Activated naive CD8-positive, alpha-beta T cell treated with anti-CD3 and anti-CD28 coated beads, Interleukin-2, amount 50 U/mL, for 24 hours (primary cell): ENCODE measurements around the gene LRRC49.
"Not testable (repeated sequence)": the region's sequence is repeated elsewhere in the genome, so short reads cannot be mapped to it uniquely, and the experiment has no call there.

Experiments used
- ATAC-seq: fragments of 150-1000 bp; cut with Tn5 transposase; one replicate; pipeline ENCODE4 v1.10.0; 2021
- DNase-seq: peaks from one replicate; pipeline ENCODE4 v3.0.0; 2021
- H3K27ac Mint-ChIP-seq: one replicate; pipeline ENCODE4 v1.8.0; 2021; ENCODE audit warnings: mild to moderate bottlenecking, mixed read lengths
- H3K27me3 Mint-ChIP-seq: one replicate; pipeline ENCODE4 v1.8.0; 2021; ENCODE audit warnings: mixed read lengths
- H3K36me3 Mint-ChIP-seq: one replicate; pipeline ENCODE4 v1.8.0; 2021; ENCODE audit warnings: low read depth, mixed read lengths
- H3K4me1 Mint-ChIP-seq: one replicate; pipeline ENCODE4 v1.8.0; 2021; ENCODE audit warnings: mixed read lengths
- H3K4me3 Mint-ChIP-seq: one replicate; pipeline ENCODE4 v1.8.0; 2021; ENCODE audit warnings: mild to moderate bottlenecking, moderate library complexity, mixed read lengths
- H3K9me3 Mint-ChIP-seq: one replicate; pipeline ENCODE4 v1.8.0; 2021; ENCODE audit warnings: mixed read lengths

LRRC49 gene

GRCh38 chr15:70858614-70859321 is 33.9 kb upstream of the LRRC49 start:
- H3K36me3 Mint-ChIP-seq, H3K4me3 Mint-ChIP-seq, H3K4me1 Mint-ChIP-seq, ATAC-seq, H3K9me3 Mint-ChIP-seq, DNase-seq, H3K27ac Mint-ChIP-seq: not testable (repeated sequence)
- peaks cover 19% of the 10 kb centered on the region for H3K27me3 Mint-ChIP-seq

GRCh38 chr15:70859322-70859908 is 33.2 kb upstream of the LRRC49 start:
- H3K4me3 Mint-ChIP-seq = no peak overlapping the region
- no peak overlapping the region for H3K27ac Mint-ChIP-seq
- no peak for DNase-seq
- no peaks in the 10 kb centered on the region for H3K36me3 Mint-ChIP-seq
- ATAC-seq = no peak
- no peaks in the 10 kb centered on the region for H3K9me3 Mint-ChIP-seq
- peaks cover 2% of the 10 kb centered on the region for H3K4me1 Mint-ChIP-seq
- peaks cover 17% of the 10 kb centered on the region for H3K27me3 Mint-ChIP-seq

GRCh38 chr15:70859998-70860397 is 32.6 kb upstream of the LRRC49 start:
- Mint-ChIP-seq H3K27me3 (peaks cover 13% of the 10 kb centered on the region), H3K36me3 (no peaks in the 10 kb centered on the region), H3K4me3 (no peak overlapping the region), H3K27ac (no peak overlapping the region), H3K4me1 (no peaks in the 10 kb centered on the region), H3K9me3 (no peaks in the 10 kb centered on the region)
- DNase-seq (no peak), ATAC-seq (no peak)

GRCh38 chr15:70863450-70864218 is 29.0 kb upstream of the LRRC49 start:
- no peaks in the 10 kb centered on the region for H3K4me1 Mint-ChIP-seq
- no peak overlapping the region for H3K4me3 Mint-ChIP-seq
- H3K9me3 Mint-ChIP-seq = no peaks in the 10 kb centered on the region
- no peaks in the 10 kb centered on the region for H3K36me3 Mint-ChIP-seq
- H3K27me3 Mint-ChIP-seq = peaks cover 9% of the 10 kb centered on the region
- ATAC-seq (no peak), DNase-seq (no peak)
- H3K27ac Mint-ChIP-seq = no peak overlapping the region

GRCh38 chr15:70866982-70867641 is 25.5 kb upstream of the LRRC49 start:
- Mint-ChIP-seq H3K36me3 (no peaks in the 10 kb centered on the region), H3K4me3 (no peak overlapping the region), H3K9me3 (no peaks in the 10 kb centered on the region), H3K27me3 (peaks cover 1% of the 10 kb centered on the region), H3K4me1 (peaks cover 2% of the 10 kb centered on the region), H3K27ac (no peak overlapping the region)
- no peak for ATAC-seq
- no peak for DNase-seq

GRCh38 chr15:70867911-70868467 is 24.6 kb upstream of the LRRC49 start:
- H3K27ac Mint-ChIP-seq = no peak overlapping the region
- peaks cover 2% of the 10 kb centered on the region for H3K4me1 Mint-ChIP-seq
- peaks cover 1% of the 10 kb centered on the region for H3K27me3 Mint-ChIP-seq
- ATAC-seq (no peak), DNase-seq (no peak)
- H3K9me3 Mint-ChIP-seq = no peaks in the 10 kb centered on the region
- no peak overlapping the region for H3K4me3 Mint-ChIP-seq
- H3K36me3 Mint-ChIP-seq = no peaks in the 10 kb centered on the region

- H3K27me3 Mint-ChIP-seq = peaks cover 8% of the 10 kb centered on the region
- no peaks in the 10 kb centered on the region for H3K36me3 Mint-ChIP-seq
- peaks cover 2% of the 10 kb centered on the region for H3K4me1 Mint-ChIP-seq
- no peaks in the 10 kb centered on the region for H3K9me3 Mint-ChIP-seq
- DNase-seq (no peak), ATAC-seq (no peak)
- H3K4me3 Mint-ChIP-seq = no peak overlapping the region
- no peak overlapping the region for H3K27ac Mint-ChIP-seq
These were observed 23.3 kb upstream of the LRRC49 start for GRCh38 chr15:70869346-70869745.

- Mint-ChIP-seq H3K9me3 (no peaks in the 10 kb centered on the region), H3K27ac (no peak overlapping the region), H3K4me3 (no peak overlapping the region), H3K36me3 (no peaks in the 10 kb centered on the region), H3K27me3 (peaks cover 8% of the 10 kb centered on the region), H3K4me1 (peaks cover 2% of the 10 kb centered on the region)
- peak; percentile 54 for ATAC-seq
- no peak for DNase-seq
These were observed 22.6 kb upstream of the LRRC49 start for GRCh38 chr15:70870051-70870450.

- not testable (repeated sequence) for H3K27ac Mint-ChIP-seq, H3K4me3 Mint-ChIP-seq, H3K36me3 Mint-ChIP-seq, DNase-seq, H3K9me3 Mint-ChIP-seq, ATAC-seq, H3K4me1 Mint-ChIP-seq
- peaks cover 13% of the 10 kb centered on the region for H3K27me3 Mint-ChIP-seq
These were observed 21.1 kb upstream of the LRRC49 start for GRCh38 chr15:70871490-70871889.

GRCh38 chr15:70873232-70874054 is 19.2 kb upstream of the LRRC49 start:
- Mint-ChIP-seq H3K36me3 (no peaks in the 10 kb centered on the region), H3K9me3 (no peaks in the 10 kb centered on the region), H3K27me3 (peaks cover 16% of the 10 kb centered on the region), H3K4me1 (peaks cover 2% of the 10 kb centered on the region), H3K27ac (no peak overlapping the region), H3K4me3 (no peak overlapping the region)
- ATAC-seq (no peak), DNase-seq (no peak)

- Mint-ChIP-seq H3K4me1 (peaks cover 1% of the 10 kb centered on the region), H3K27ac (no peak overlapping the region), H3K9me3 (no peaks in the 10 kb centered on the region), H3K4me3 (no peak overlapping the region), H3K27me3 (peaks cover 26% of the 10 kb centered on the region), H3K36me3 (no peaks in the 10 kb centered on the region)
- ATAC-seq = no peak
- DNase-seq = no peak
These were observed 17.4 kb upstream of the LRRC49 start for GRCh38 chr15:70875001-70875782.

GRCh38 chr15:70876011-70876410 is 16.6 kb upstream of the LRRC49 start:
- ATAC-seq (no peak), DNase-seq (no peak)
- Mint-ChIP-seq H3K4me3 (no peak overlapping the region), H3K36me3 (no peaks in the 10 kb centered on the region), H3K27ac (no peak overlapping the region), H3K9me3 (no peaks in the 10 kb centered on the region), H3K27me3 (peaks cover 29% of the 10 kb centered on the region), H3K4me1 (no peaks in the 10 kb centered on the region)

GRCh38 chr15:70876683-70877082 is 15.9 kb upstream of the LRRC49 start:
- H3K36me3 Mint-ChIP-seq = no peaks in the 10 kb centered on the region
- H3K27me3 Mint-ChIP-seq = peaks cover 29% of the 10 kb centered on the region

More at GRCh38 chr15:70876683-70877082, 15.9 kb upstream of the LRRC49 start:
- no peaks in the 10 kb centered on the region for H3K9me3 Mint-ChIP-seq
- H3K4me1 Mint-ChIP-seq = no peaks in the 10 kb centered on the region
- no peak for ATAC-seq
- H3K27ac Mint-ChIP-seq = no peak overlapping the region
- no peak overlapping the region for H3K4me3 Mint-ChIP-seq
- no peak for DNase-seq
